CD14-positive monocyte (primary cell): Measurements from ENCODE around the gene BTBD10. TPM values are rescaled to one million over a fixed set of nuclear protein-coding genes. Genes with fewer than 3 reads are reported as not detected.
"Not testable (repeated sequence)": the region's sequence is repeated elsewhere in the genome, so short reads cannot be mapped to it uniquely, and the experiment has no call there.

ENCODE experiments used
- DNase-seq, 3 donors: peaks; one replicate each; pipeline ENCODE4 v3.0.0-alpha.2; 2011 to 2022
- H2AFZ ChIP-seq: 2 replicates; pipeline ENCODE4 v1.6.0; 2012; ENCODE audit warnings: mild to moderate bottlenecking, low read depth, low read length, inconsistent platforms; ENCODE audit not compliant: insufficient read depth, poor library complexity, severe bottlenecking
- H3K27ac ChIP-seq, 2 donors: 1 replicate in 1 of 2; 2 replicates in 1 of 2; pipeline ENCODE4 v1.5.1; 2012 to 2013; ENCODE audit warnings: low read length in 2 of 2, control low read depth in 1 of 2, inconsistent platforms in 1 of 2, low read depth in 1 of 2, mild to moderate bottlenecking in 1 of 2
- H3K27me3 ChIP-seq, 2 donors: one replicate each; pipeline versions ENCODE4 v1.6.0 to v1.6.1; 2011 to 2013; ENCODE audit warnings: low read length in 2 of 2; ENCODE audit not compliant: control insufficient read depth in 2 of 2, insufficient read depth in 2 of 2
- H3K36me3 ChIP-seq, 2 donors: replicated peaks in 1 of 2; 1 replicate in 1 of 2; 2 replicates in 1 of 2; pipeline versions ENCODE4 v1.5.1 to v1.6.1; 2012 to 2013; ENCODE audit warnings: low read length in 2 of 2, control low read depth in 1 of 2, inconsistent platforms in 1 of 2, mild to moderate bottlenecking in 1 of 2; ENCODE audit not compliant: insufficient read depth in 2 of 2, control insufficient read depth in 1 of 2
- H3K4me1 ChIP-seq, 2 donors: 1 replicate in 1 of 2; 2 replicates in 1 of 2; pipeline versions ENCODE4 v1.5.1 to v1.6.1; 2012 to 2013; ENCODE audit warnings: low read length in 2 of 2, control low read depth in 1 of 2, inconsistent platforms in 1 of 2, mild to moderate bottlenecking in 1 of 2, moderate library complexity in 1 of 2; ENCODE audit not compliant: insufficient read depth in 2 of 2, control insufficient read depth in 1 of 2
- H3K4me2 ChIP-seq: replicated peaks from 2 replicates; pipeline ENCODE3; 2012; ENCODE audit warnings: low read length, moderate library complexity, mild to moderate bottlenecking; ENCODE audit not compliant: poor library complexity, severe bottlenecking; ENCODE audit errors: extremely low read depth
- H3K4me3 ChIP-seq, 3 experiments: fragments of 200-600 bp in 1 of 3; sonication (generic) in 1 of 3; replicated peaks in 1 of 3; 1 replicate in 2 of 3; 2 replicates in 1 of 3; pipeline ENCODE4 v1.5.1; 2011 to 2013; ENCODE audit warnings: low read length in 3 of 3, mild to moderate bottlenecking in 3 of 3, control low read depth in 2 of 3, low read depth in 2 of 3, inconsistent platforms in 1 of 3, moderate library complexity in 1 of 3
- H3K79me2 ChIP-seq: 2 replicates; pipeline ENCODE4 v1.6.0; 2012; ENCODE audit warnings: mild to moderate bottlenecking, control low read depth, inconsistent platforms, low read length, moderate library complexity; ENCODE audit not compliant: insufficient read depth
- H3K9ac ChIP-seq: 2 replicates; pipeline ENCODE4 v1.6.0; 2017; ENCODE audit warnings: low read length, mild to moderate bottlenecking; ENCODE audit not compliant: insufficient read depth, poor library complexity, severe bottlenecking
- H3K9me3 ChIP-seq, 2 donors: replicated peaks in 1 of 2; 1 replicate in 1 of 2; 2 replicates in 1 of 2; pipeline versions ENCODE4 v1.5.1 to v1.6.1; 2012 to 2013; ENCODE audit warnings: low read length in 2 of 2, control low read depth in 1 of 2; ENCODE audit not compliant: control insufficient read depth in 1 of 2, insufficient read depth in 1 of 2
- H4K20me1 ChIP-seq: 2 replicates; pipeline ENCODE4 v1.6.0; 2012; ENCODE audit warnings: mild to moderate bottlenecking, low read length, control low read depth, moderate library complexity; ENCODE audit not compliant: insufficient read depth
- H3K27ac Mint-ChIP-seq, 7 donors: one replicate each; pipeline ENCODE4 v1.8.0; 2020; ENCODE audit warnings: mild to moderate bottlenecking in 7 of 7, mixed read lengths in 7 of 7, moderate library complexity in 6 of 7, inconsistent platforms in 2 of 7
- H3K27me3 Mint-ChIP-seq, 3 donors: one replicate each; pipeline ENCODE4 v1.8.0; 2021 to 2022; ENCODE audit warnings: low read depth in 3 of 3, mild to moderate bottlenecking in 3 of 3, mixed read lengths in 3 of 3, moderate library complexity in 3 of 3, inconsistent platforms in 1 of 3
- H3K36me3 Mint-ChIP-seq, 2 donors: one replicate each; pipeline ENCODE4 v1.8.0; 2020; ENCODE audit warnings: mixed read lengths in 2 of 2, inconsistent platforms in 1 of 2, mild to moderate bottlenecking in 1 of 2
- H3K4me1 Mint-ChIP-seq: one replicate; pipeline ENCODE4 v1.8.0; 2020; ENCODE audit warnings: mild to moderate bottlenecking, mixed read lengths
- H3K4me3 Mint-ChIP-seq, 2 donors: one replicate each; pipeline ENCODE4 v1.8.0; 2020; ENCODE audit warnings: mild to moderate bottlenecking in 2 of 2, mixed read lengths in 2 of 2, moderate library complexity in 1 of 2
- H3K9me3 Mint-ChIP-seq, 7 donors: one replicate each; pipeline ENCODE4 v1.8.0; 2020 to 2022; ENCODE audit warnings: mixed read lengths in 7 of 7, mild to moderate bottlenecking in 6 of 7, moderate library complexity in 6 of 7, inconsistent platforms in 2 of 7
- whole genome bisulfite sequencing: methylation state at CpG from one replicate; pipeline ENCODE4 v1.1.5; 2013; ENCODE audit warnings: missing lambda C conversion rate; ENCODE audit not compliant: insufficient coverage; 5-methylcytosine and 5-hydroxymethylcytosine counted together
- intact Hi-C, 2 donors: fragments of 100-400 bp; cut with micrococcal nuclease; formaldehyde crosslinking; loops; one replicate each; pipeline versions ENCODE4 v1.15.0 to v1.15.1; 2023
- polyA plus RNA-seq, 3 donors: library from polyadenylated mRNA; depleted of rRNA in 1 of 3; unstranded in 2 of 3; stranded (reverse) in 1 of 3; fragments of 300-500 nt in 2 of 3; fragments of >200 nt in 1 of 3; fragmentation: Illumina TruSeq in 2 of 3; gene quantifications; 1 replicate in 2 of 3; 2 replicates in 1 of 3; pipeline ENCODE4 v1.2.3, GENCODE V29; 2012 to 2021
- TF ChIP-seq, protein P1 (sequence below): fragments of 200-600 bp; IDR thresholded peaks from one replicate; pipeline ENCODE4 v1.8.0; 2022; ENCODE audit warnings: antibody characterized with exemption, mild to moderate bottlenecking

BTBD10 gene
- polyA plus RNA-seq, 3 donors, result 9.6 to 19.8 (median 13.8) TPM

DNA sequence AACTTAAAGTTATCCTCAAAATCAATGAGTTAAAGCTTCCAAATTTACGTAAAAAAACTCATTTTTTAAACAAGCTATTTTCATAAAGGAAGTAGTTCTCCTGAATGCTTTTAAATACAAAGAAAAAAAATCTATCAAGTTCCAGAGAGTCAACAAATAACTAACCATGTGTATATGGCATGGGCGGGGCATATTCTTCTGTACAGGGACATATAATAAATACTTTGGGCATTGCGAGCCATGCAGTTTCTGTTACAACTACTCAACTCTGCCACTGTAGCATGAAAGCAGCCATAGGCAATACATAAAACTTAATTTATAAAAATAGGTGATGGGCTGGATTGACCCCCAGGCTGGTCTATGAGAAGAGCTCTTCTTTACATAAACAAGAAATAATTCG lies 57.8 kb downstream of the BTBD10 start:
- Histone ChIP-seq H3K27me3 (no peaks in the 10 kb centered on the region), H3K9ac (no peak overlapping the region), H3K36me3 (peaks cover 41 to 91% of the 10 kb centered on the region in 2 donors), H2AFZ (no peak overlapping the region), H3K27ac (no peak overlapping the region), H3K4me1 (no peaks in the 10 kb centered on the region), H3K4me3 (no peak overlapping the region), H3K79me2 (no peaks in the 10 kb centered on the region), H3K4me2 (no peak overlapping the region), H4K20me1 (no peaks in the 10 kb centered on the region), H3K9me3 (peaks cover 0 to 4% of the 10 kb centered on the region in 2 donors)
- TF ChIP-seq, protein P1, sequence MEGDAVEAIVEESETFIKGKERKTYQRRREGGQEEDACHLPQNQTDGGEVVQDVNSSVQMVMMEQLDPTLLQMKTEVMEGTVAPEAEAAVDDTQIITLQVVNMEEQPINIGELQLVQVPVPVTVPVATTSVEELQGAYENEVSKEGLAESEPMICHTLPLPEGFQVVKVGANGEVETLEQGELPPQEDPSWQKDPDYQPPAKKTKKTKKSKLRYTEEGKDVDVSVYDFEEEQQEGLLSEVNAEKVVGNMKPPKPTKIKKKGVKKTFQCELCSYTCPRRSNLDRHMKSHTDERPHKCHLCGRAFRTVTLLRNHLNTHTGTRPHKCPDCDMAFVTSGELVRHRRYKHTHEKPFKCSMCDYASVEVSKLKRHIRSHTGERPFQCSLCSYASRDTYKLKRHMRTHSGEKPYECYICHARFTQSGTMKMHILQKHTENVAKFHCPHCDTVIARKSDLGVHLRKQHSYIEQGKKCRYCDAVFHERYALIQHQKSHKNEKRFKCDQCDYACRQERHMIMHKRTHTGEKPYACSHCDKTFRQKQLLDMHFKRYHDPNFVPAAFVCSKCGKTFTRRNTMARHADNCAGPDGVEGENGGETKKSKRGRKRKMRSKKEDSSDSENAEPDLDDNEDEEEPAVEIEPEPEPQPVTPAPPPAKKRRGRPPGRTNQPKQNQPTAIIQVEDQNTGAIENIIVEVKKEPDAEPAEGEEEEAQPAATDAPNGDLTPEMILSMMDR, result no peak
- Mint-ChIP-seq H3K4me1 (no peaks in the 10 kb centered on the region), H3K36me3 (peaks cover 45 to 51% of the 10 kb centered on the region in 2 donors), H3K27ac (no peak overlapping the region), H3K27me3 (no peaks in the 10 kb centered on the region), H3K9me3 (peaks cover 4 to 11% (median 7%) of the 10 kb centered on the region in 7 donors), H3K4me3 (no peak overlapping the region)
- intact Hi-C loops, result no loop called here
- no CpG with 5 or more reads among the region's 4 CpGs for WGBS
- no peak for DNase-seq

DNA sequence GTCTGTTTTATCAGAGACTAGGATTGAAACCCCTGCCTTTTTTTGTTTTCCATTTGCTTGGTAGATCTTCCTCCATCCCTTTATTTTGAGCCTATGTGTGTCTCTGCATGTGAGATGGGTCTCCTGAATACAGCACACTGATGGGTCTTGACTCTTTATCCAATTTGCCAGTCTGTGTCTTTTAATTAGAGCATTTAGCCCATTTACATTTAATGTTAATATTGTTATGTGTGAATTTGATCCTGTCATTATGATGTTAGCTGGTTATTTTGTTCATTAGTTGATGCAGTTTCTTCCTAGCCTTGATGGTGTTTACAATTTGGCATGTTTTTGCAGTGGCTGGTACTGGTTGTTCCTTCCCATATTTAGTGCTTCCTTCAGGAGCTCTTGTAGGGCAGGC lies 64.7 kb downstream of the BTBD10 start:
- H3K27me3 Mint-ChIP-seq, H3K9ac ChIP-seq, H3K9me3 ChIP-seq, H3K4me3 Mint-ChIP-seq, H2AFZ ChIP-seq, H3K4me2 ChIP-seq, H3K4me1 Mint-ChIP-seq, H4K20me1 ChIP-seq, intact Hi-C loops, H3K79me2 ChIP-seq, H3K4me3 ChIP-seq, DNase-seq, H3K27ac ChIP-seq, H3K27ac Mint-ChIP-seq, H3K27me3 ChIP-seq, H3K4me1 ChIP-seq: not testable (repeated sequence)
- H3K36me3 Mint-ChIP-seq, result peaks cover 31 to 35% of the 10 kb centered on the region in 2 donors
- H3K9me3 Mint-ChIP-seq, result peaks cover 12 to 36% (median 25%) of the 10 kb centered on the region in 7 donors
- peaks cover 24 to 34% of the 10 kb centered on the region in 2 donors for H3K36me3 ChIP-seq
